ENCODE results near the gene PRRC2A. TPM values are rescaled to one million over a fixed set of nuclear protein-coding genes. Genes with fewer than 3 reads are reported as not detected.

The PRRC2A gene
- total RNA-seq, 1 donor from 2014 or later: 133 TPM

DNA sequence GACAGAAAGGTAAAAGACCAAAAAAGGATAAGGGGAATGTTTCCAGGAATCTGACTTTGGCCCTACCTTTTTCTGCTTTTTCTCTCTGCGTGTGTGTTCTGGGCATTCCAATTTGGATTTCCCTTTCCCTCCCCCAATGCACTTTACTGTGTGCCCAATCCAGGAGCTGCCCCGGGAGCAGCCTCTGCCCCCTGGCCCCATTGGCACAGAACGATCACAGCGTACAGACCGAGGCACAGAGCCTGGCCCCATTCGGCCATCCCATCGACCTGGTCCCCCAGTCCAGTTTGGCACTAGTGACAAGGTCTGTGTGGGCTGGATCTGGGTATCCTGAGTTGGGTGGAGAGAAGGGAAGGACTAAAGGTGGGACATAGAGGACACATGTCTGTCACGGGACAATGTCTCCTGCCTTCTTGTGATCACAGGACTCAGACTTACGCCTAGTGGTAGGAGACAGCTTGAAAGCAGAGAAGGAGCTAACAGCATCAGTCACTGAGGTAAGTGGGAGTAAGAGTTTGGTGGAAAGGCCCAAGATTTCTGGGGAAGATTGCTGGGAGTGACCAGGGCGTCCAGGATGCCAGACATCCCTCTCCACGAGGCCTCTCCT, 14.6 kb downstream of the PRRC2A start:
- TF ChIP-seq, protein P1, sequence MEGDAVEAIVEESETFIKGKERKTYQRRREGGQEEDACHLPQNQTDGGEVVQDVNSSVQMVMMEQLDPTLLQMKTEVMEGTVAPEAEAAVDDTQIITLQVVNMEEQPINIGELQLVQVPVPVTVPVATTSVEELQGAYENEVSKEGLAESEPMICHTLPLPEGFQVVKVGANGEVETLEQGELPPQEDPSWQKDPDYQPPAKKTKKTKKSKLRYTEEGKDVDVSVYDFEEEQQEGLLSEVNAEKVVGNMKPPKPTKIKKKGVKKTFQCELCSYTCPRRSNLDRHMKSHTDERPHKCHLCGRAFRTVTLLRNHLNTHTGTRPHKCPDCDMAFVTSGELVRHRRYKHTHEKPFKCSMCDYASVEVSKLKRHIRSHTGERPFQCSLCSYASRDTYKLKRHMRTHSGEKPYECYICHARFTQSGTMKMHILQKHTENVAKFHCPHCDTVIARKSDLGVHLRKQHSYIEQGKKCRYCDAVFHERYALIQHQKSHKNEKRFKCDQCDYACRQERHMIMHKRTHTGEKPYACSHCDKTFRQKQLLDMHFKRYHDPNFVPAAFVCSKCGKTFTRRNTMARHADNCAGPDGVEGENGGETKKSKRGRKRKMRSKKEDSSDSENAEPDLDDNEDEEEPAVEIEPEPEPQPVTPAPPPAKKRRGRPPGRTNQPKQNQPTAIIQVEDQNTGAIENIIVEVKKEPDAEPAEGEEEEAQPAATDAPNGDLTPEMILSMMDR (IDR thresholded peaks at IDR 0.05): no peak
- no peaks in the 10 kb centered on the region for H3K4me1 ChIP-seq
- H3K27ac ChIP-seq: no peak overlapping the region
- no peak for ATAC-seq
- no peaks in the 10 kb centered on the region for H3K9me3 ChIP-seq
- DNase-seq: no peak
- H3K36me3 ChIP-seq: peaks cover 100% of the 10 kb centered on the region
- H3K27me3 ChIP-seq (ENCODE audit: low read depth): no peaks in the 10 kb centered on the region
- no peak overlapping the region for H3K4me3 ChIP-seq
- intact Hi-C loops (cut with DNase I): no loop called here

DNA sequence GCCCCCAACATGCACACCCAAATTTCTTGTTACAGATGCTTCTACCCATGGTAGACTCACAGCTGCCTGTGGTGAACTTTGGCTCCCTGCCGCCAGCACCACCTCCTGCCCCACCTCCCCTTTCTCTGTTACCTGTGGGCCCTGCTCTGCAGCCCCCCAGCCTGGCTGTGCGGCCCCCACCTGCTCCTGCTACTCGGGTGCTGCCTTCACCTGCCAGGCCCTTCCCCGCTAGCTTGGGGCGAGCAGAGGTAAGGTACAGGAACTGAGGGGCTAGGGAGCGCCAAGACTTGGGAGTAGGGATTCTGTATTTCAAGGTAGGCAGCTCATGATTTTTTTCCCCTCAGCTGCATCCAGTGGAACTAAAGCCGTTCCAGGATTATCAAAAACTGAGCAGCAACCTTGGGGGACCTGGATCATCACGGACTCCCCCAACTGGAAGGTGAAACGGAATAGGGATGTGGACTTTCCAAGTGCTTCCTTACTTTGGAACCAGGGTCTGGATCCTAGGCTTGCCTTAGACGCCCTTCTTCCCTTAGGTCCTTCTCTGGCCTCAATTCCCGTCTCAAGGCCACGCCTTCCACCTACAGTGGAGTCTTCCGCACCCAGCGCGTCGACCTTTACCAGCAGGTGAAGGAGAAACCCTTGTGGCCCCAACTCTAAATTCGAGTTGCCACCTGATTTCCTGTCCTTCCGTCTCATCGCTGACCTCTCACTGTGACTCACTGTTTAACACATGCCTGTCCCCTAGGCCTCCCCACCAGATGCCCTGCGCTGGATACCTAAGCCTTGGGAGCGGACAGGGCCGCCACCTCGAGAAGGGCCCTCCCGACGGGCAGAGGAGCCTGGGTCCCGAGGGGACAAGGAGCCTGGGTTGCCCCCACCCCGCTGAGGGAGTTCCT, 16.4 kb downstream of the PRRC2A start:
- Histone ChIP-seq H3K27ac (no peak overlapping the region), H3K27me3 (ENCODE audit: low read depth) (no peaks in the 10 kb centered on the region), H3K4me3 (no peak overlapping the region), H3K36me3 (peaks cover 100% of the 10 kb centered on the region), H3K9me3 (no peaks in the 10 kb centered on the region), H3K4me1 (no peaks in the 10 kb centered on the region)
- intact Hi-C loops (cut with DNase I): no loop called here
- ATAC-seq (peak in 1 of 2 donors; percentile 10), DNase-seq (no peak)
- TF ChIP-seq, protein P1 (IDR thresholded peaks at IDR 0.05): no peak

DNA sequence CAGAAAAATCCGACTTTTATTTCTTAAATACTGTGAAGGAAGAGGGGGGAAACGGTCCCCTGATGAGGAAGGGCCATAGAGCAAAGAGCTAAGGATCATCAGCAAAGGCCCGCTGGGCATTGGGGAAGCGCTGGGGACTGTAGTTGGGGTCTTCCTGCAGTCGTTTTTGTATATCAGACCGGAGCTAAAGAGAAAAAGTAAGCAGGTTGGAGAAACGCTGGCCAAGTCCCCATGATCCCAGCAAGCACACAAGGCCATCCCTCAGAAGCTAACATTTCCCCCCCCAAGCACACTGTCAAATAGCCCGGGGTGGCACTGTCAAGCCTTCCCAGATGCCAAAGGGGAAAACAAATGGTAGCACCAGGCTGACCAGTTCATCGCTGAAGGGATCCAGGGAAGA, 18.5 kb downstream of the PRRC2A start:
- Histone ChIP-seq H3K27me3 (ENCODE audit: low read depth) (no peaks in the 10 kb centered on the region), H3K36me3 (peaks cover 100% of the 10 kb centered on the region), H3K9me3 (no peaks in the 10 kb centered on the region), H3K27ac (no peak overlapping the region), H3K4me1 (no peaks in the 10 kb centered on the region), H3K4me3 (no peak overlapping the region)
- no peak for DNase-seq
- ATAC-seq: no peak
- TF ChIP-seq, protein P1 (IDR thresholded peaks at IDR 0.05): no peak
- intact Hi-C loops (cut with DNase I): no loop called here

DNA sequence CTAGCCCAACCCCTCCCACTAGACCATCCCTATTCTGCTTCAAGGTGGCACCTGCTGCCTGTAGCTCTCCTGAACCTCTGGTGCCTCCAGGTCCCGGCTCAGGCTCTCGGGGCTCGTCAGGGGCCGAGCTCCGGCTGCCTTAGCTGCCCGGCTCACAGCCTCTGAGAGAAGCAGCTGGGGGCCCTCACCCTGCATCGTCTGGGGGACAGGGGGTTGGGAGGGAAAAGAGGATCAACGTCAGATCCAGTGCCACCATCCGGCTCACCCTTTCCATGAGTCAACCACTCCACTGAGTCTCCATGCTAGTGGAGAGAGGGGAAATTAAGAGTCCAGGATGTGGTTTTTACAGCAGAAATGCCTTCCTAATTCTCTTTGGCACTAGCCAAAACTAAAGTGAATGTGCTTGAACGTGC, 18.9 kb downstream of the PRRC2A start:
- no peak for ATAC-seq
- TF ChIP-seq, protein P1 (IDR thresholded peaks at IDR 0.05): no peak
- DNase-seq: no peak
- Histone ChIP-seq H3K27me3 (ENCODE audit: low read depth) (no peaks in the 10 kb centered on the region), H3K4me3 (no peak overlapping the region), H3K9me3 (no peaks in the 10 kb centered on the region), H3K27ac (no peak overlapping the region), H3K4me1 (no peaks in the 10 kb centered on the region), H3K36me3 (peaks cover 100% of the 10 kb centered on the region)
- intact Hi-C loops (cut with DNase I): no loop called here

DNA sequence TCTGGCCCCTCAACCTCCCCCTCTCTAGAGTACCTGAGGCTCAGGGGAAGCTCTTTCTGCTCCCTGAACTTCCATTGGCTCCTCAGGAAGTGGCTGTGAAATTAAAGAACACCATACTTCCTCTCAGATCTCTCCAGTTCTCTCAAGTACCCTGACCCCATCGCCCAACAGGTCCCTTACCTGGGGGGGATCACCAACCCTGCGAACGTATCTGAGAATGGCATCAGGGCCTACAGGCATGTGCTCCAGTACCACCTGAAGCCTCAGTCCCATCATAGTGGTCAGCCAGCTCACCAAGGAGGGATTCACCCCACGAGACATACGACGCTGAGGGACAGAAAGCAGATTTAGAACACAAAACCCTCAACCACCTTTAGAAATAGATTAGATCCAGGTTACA, 20.1 kb downstream of the PRRC2A start:
- no peak overlapping the region for H3K27ac ChIP-seq
- intact Hi-C loops (cut with DNase I): no loop called here
- ATAC-seq: no peak
- no peak for DNase-seq
- H3K4me3 ChIP-seq: no peak overlapping the region
- H3K4me1 ChIP-seq: no peaks in the 10 kb centered on the region
- peaks cover 100% of the 10 kb centered on the region for H3K36me3 ChIP-seq
- no peaks in the 10 kb centered on the region for H3K9me3 ChIP-seq
- no peaks in the 10 kb centered on the region for H3K27me3 ChIP-seq (ENCODE audit: low read depth)
- TF ChIP-seq, protein P1 (IDR thresholded peaks at IDR 0.05): no peak
